ENCODE measurements around the gene STS. TPM values are rescaled to one million over a fixed set of nuclear protein-coding genes. Genes with fewer than 3 reads are reported as not detected.
"Not testable (repeated sequence)": the region's sequence is repeated elsewhere in the genome, so short reads cannot be mapped to it uniquely, and the experiment has no call there.

Gene STS
- total RNA-seq, 1 experiment from 2014 or later: 2.6 TPM

- not testable (repeated sequence) for DNase-seq (ENCODE audit: low spot score)
Observed at GRCh38 chrX:7178859-7179258, 31.3 kb downstream of the STS start.

DNA sequence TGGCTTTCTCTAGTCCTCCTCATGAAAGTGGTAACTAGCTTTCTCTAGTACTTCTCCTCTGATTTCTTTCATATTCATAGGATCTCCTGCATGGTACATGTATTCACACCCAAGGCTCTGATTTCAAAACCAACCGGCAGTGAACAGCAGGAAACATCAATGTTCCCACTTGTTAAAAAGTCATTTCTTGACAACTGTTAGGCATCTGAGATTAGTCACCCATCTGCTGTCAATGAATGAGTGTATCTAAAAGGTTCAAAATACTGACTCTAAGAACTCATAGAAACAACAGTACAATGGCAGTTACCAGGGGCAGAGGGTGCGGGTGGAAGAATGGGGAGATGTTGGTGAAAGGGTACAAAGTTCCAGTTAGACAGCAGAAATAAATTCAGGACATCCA, 31.9 kb downstream of the STS start:
- no peak for DNase-seq (ENCODE audit: low spot score)

GRCh38 chrX:7184816-7185215, 37.3 kb downstream of the STS start:
- no peak for DNase-seq (ENCODE audit: low spot score)

GRCh38 chrX:7188672-7189071, 41.2 kb downstream of the STS start:
- no peak for DNase-seq (ENCODE audit: low spot score)

- DNase-seq (ENCODE audit: low spot score): no peak
Observed at GRCh38 chrX:7190157-7190556, 42.6 kb downstream of the STS start.

- DNase-seq (ENCODE audit: low spot score): no peak
Observed at GRCh38 chrX:7191681-7192110, 44.2 kb downstream of the STS start.

DNA sequence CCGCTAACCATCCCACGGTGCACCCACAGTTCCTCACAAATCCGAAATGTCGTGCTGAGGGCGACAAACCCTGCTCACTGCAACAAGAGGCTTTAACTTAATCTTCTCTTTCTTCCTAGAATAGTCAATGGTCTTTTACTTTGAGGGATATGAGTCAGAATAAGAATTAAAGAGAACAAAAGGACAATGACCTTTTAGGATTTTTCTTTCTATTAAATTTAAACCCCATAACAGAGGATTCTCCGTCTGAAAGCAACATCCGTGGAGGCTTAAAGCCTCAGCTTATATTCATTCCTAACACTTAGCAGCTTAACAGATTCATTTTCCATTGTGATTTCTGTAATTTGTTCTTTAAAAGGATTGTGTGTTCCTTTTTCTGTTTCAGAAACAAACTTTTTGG, 45.4 kb downstream of the STS start:
- no peak for DNase-seq (ENCODE audit: low spot score)

GRCh38 chrX:7194606-7195005, 47.1 kb downstream of the STS start:
- DNase-seq (ENCODE audit: low spot score): no peak

Small RNAs within 50 kb of the gene (small RNA-seq; reads per million reads assigned to genes)
- not detected for gene MIR4767

Other genes starting within 250 kb of the STS start
- 3.4 and 4.6 TPM in 2 replicates for gene PUDP, start 441 bp downstream of the STS start, total RNA-seq (2014; rRNA removed; shearing (Covaris generic))

All from HT-29 (cell line).